Measurements from ENCODE around the gene CDNF. TPM values are rescaled to one million over a fixed set of nuclear protein-coding genes. Genes with fewer than 3 reads are reported as not detected.
A peak's percentile ranks its signal among the peaks of the same experiment; 100 is the strongest.

CDNF gene
- polyA plus RNA-seq, 1 experiment: 1.1 TPM

- DNase-seq (ENCODE audit: low read depth): no peak
- ChIA-PET POLR2A (no interaction called here), CTCF (interaction anchor here (1.0 to 2.1 kb wide), 2 partner anchors 12 to 289 kb away, joined by 4 to 6 read pairs; partner anchors contain the start of genes CDNF, HSPA14 and MSANTD7)
- TF ChIP-seq, protein P1, sequence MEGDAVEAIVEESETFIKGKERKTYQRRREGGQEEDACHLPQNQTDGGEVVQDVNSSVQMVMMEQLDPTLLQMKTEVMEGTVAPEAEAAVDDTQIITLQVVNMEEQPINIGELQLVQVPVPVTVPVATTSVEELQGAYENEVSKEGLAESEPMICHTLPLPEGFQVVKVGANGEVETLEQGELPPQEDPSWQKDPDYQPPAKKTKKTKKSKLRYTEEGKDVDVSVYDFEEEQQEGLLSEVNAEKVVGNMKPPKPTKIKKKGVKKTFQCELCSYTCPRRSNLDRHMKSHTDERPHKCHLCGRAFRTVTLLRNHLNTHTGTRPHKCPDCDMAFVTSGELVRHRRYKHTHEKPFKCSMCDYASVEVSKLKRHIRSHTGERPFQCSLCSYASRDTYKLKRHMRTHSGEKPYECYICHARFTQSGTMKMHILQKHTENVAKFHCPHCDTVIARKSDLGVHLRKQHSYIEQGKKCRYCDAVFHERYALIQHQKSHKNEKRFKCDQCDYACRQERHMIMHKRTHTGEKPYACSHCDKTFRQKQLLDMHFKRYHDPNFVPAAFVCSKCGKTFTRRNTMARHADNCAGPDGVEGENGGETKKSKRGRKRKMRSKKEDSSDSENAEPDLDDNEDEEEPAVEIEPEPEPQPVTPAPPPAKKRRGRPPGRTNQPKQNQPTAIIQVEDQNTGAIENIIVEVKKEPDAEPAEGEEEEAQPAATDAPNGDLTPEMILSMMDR (IDR thresholded peaks at IDR 0.05; ENCODE audit: insufficient read depth, low read depth, low read length): no peak
- no peaks in the 10 kb centered on the region for H3K36me3 ChIP-seq (ENCODE audit: control insufficient read depth, insufficient read depth, low read length)
- H3K27me3 ChIP-seq (ENCODE audit: control insufficient read depth, insufficient read depth, low read length): peaks cover 3% of the 10 kb centered on the region; the same call in 1 of the 2 replicates
- H3K4me3 ChIP-seq (ENCODE audit: low read depth, low read length): no peak overlapping the region
Measured at GRCh38 chr10:14826076-14826829, 11.6 kb downstream of the CDNF start.

DNA sequence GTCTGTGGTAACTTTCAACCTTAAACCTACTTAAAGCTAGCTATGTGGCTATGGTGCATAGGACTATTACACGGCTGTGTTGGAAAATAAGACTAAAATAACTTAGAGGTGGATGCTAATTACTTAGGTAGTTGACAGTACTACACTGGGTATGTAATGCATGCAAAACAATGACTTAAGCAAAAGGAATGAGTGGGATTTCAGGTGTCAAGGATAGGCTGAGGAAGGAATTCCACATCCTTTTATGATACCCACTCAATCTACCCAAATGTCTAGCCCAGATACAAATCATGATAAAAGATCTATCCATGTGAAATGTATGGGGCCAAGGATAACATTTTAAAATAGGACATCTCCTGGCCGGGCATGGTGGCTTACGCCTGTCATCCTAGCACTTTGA is 13.9 kb downstream of the CDNF start:
- ChIA-PET CTCF (interaction anchor here (0.7 to 2.5 kb wide), 13 partner anchors 12 to 327 kb away, joined by 3 to 23 read pairs (median 6); partner anchors contain the start of genes CDNF, HSPA14 and MSANTD7), POLR2A (no interaction called here)
- Histone ChIP-seq H3K36me3 (ENCODE audit: control insufficient read depth, insufficient read depth, low read length) (no peaks in the 10 kb centered on the region), H3K27me3 (ENCODE audit: control insufficient read depth, insufficient read depth, low read length) (peaks cover 3% of the 10 kb centered on the region; the same call in 1 of the 2 replicates), H3K4me3 (ENCODE audit: low read depth, low read length) (no peak overlapping the region)
- no peak for DNase-seq (ENCODE audit: low read depth)
- TF ChIP-seq, protein P1 (IDR thresholded peaks at IDR 0.05; ENCODE audit: insufficient read depth, low read depth, low read length): no peak

GRCh38 chr10:14822879-14823755 is 14.7 kb downstream of the CDNF start:
- TF ChIP-seq, protein P1 (IDR thresholded peaks at IDR 0.05; ENCODE audit: insufficient read depth, low read depth, low read length): peak; percentile 74
- POLR2A ChIA-PET: no interaction called here
- H3K27me3 ChIP-seq (ENCODE audit: control insufficient read depth, insufficient read depth, low read length): peaks cover 3% of the 10 kb centered on the region; the same call in 1 of the 2 replicates
- DNase-seq (ENCODE audit: low read depth): no peak
- no peak overlapping the region for H3K4me3 ChIP-seq (ENCODE audit: low read depth, low read length)
- CTCF ChIA-PET: interaction anchor here (0.5 to 2.5 kb wide), 24 partner anchors 9 to 628 kb away, joined by 3 to 23 read pairs (median 4); partner anchors contain the start of genes CDNF, HSPA14 and MSANTD7
- no peaks in the 10 kb centered on the region for H3K36me3 ChIP-seq (ENCODE audit: control insufficient read depth, insufficient read depth, low read length)

- TF ChIP-seq, protein P1 (IDR thresholded peaks at IDR 0.05; ENCODE audit: insufficient read depth, low read depth, low read length): no peak
- no peak overlapping the region for H3K4me3 ChIP-seq (ENCODE audit: low read depth, low read length)
- DNase-seq (ENCODE audit: low read depth): no peak
- ChIA-PET CTCF (interaction anchor here (0.6 to 2.5 kb wide), 13 partner anchors 9 to 344 kb away, joined by 3 to 23 read pairs (median 6); partner anchors contain the start of genes CDNF, HSPA14 and MSANTD7), POLR2A (no interaction called here)
- peaks cover 3% of the 10 kb centered on the region; the same call in 1 of the 2 replicates for H3K27me3 ChIP-seq (ENCODE audit: control insufficient read depth, insufficient read depth, low read length)
- H3K36me3 ChIP-seq (ENCODE audit: control insufficient read depth, insufficient read depth, low read length): no peaks in the 10 kb centered on the region
Measured at GRCh38 chr10:14821635-14822375, 16.0 kb downstream of the CDNF start.

Measured in BJ (cell line).